GM23338 (cell line): ENCODE measurements around the gene CLDN1. TPM values are rescaled to one million over a fixed set of nuclear protein-coding genes. Genes with fewer than 3 reads are reported as not detected.

Experiments used
- ATAC-seq: fragments of 200-7000 bp; cut with Tn5 transposase; 3 replicates; pipeline ENCODE4 v1.9.1; 2020
- DNase-seq: peaks from one replicate; pipeline ENCODE4 v3.0.0-alpha.2; 2015; ENCODE audit warnings: low spot score
- H2AFZ ChIP-seq: fragments of 200-600 bp; sonication (generic); 2 replicates; pipeline ENCODE4 v1.8.0; 2016; ENCODE audit warnings: antibody characterized with exemption, mild to moderate bottlenecking, moderate library complexity
- H3F3A ChIP-seq: fragments of 200-600 bp; sonication (generic); replicated peaks from 2 replicates; pipeline ENCODE4 v1.8.0; 2017; ENCODE audit warnings: antibody characterized with exemption, mixed run types, low read depth
- H3K27ac ChIP-seq: fragments of 200-600 bp; sonication (generic); 2 replicates; pipeline ENCODE4 v1.6.1; 2016; ENCODE audit warnings: low read depth
- H3K27me3 ChIP-seq: fragments of 200-600 bp; sonication (generic); 2 replicates; pipeline ENCODE4 v1.8.0; 2016; ENCODE audit warnings: mild to moderate bottlenecking, mixed run types, moderate library complexity; ENCODE audit not compliant: insufficient read depth
- H3K36me3 ChIP-seq: fragments of 200-600 bp; sonication (generic); 2 replicates; pipeline ENCODE4 v1.8.0; 2016; ENCODE audit warnings: mild to moderate bottlenecking; ENCODE audit not compliant: insufficient read depth
- H3K4me1 ChIP-seq: fragments of 200-600 bp; sonication (generic); 2 replicates; pipeline ENCODE4 v1.8.0; 2016; ENCODE audit warnings: mild to moderate bottlenecking, moderate library complexity; ENCODE audit not compliant: insufficient read depth
- H3K4me2 ChIP-seq: fragments of 200-600 bp; sonication (generic); 2 replicates; pipeline ENCODE4 v1.7.1; 2017; ENCODE audit warnings: mixed run types
- H3K4me3 ChIP-seq: fragments of 200-600 bp; sonication (generic); 2 replicates; pipeline ENCODE4 v1.6.1; 2016; ENCODE audit warnings: mixed run types
- H3K79me2 ChIP-seq: fragments of 200-600 bp; sonication (generic); replicated peaks from 2 replicates; pipeline ENCODE4 v1.8.0; 2017; ENCODE audit warnings: mild to moderate bottlenecking; ENCODE audit not compliant: insufficient read depth
- H3K9me2 ChIP-seq: fragments of 200-600 bp; sonication (generic); 2 replicates; pipeline ENCODE4 v1.8.0; 2017; ENCODE audit not compliant: insufficient read depth
- H4K20me1 ChIP-seq: fragments of 200-600 bp; sonication (generic); replicated peaks from 2 replicates; pipeline ENCODE4 v1.8.0; 2017; ENCODE audit warnings: mild to moderate bottlenecking; ENCODE audit not compliant: insufficient read depth
- H3K27ac Mint-ChIP-seq: 2 replicates; pipeline ENCODE4 v1.8.0; 2020; ENCODE audit warnings: inconsistent platforms, mild to moderate bottlenecking, moderate library complexity, mixed read lengths
- H3K27me3 Mint-ChIP-seq: 3 replicates; pipeline ENCODE4 v1.8.0; 2022; ENCODE audit warnings: low read depth, mild to moderate bottlenecking, moderate library complexity, mixed read lengths, inconsistent platforms; ENCODE audit not compliant: insufficient read depth, poor library complexity
- H3K36me3 Mint-ChIP-seq: 3 replicates; pipeline ENCODE4 v1.8.0; 2021; ENCODE audit warnings: low read depth, mild to moderate bottlenecking, inconsistent platforms, moderate library complexity, mixed read lengths
- H3K4me1 Mint-ChIP-seq: 3 replicates; pipeline ENCODE4 v1.8.0; 2020; ENCODE audit warnings: mild to moderate bottlenecking, inconsistent platforms, mixed read lengths
- H3K4me3 Mint-ChIP-seq: 3 replicates; pipeline ENCODE4 v1.8.0; 2021; ENCODE audit warnings: moderate library complexity, mild to moderate bottlenecking, inconsistent platforms, mixed read lengths
- H3K9me3 Mint-ChIP-seq: 3 replicates; pipeline ENCODE4 v1.8.0; 2020; ENCODE audit warnings: moderate library complexity, mild to moderate bottlenecking, inconsistent platforms, mixed read lengths
- CREB1 ChIP-seq: fragments of 250-450 bp; sonication (Bioruptor Pico); IDR thresholded peaks from 2 replicates; pipeline ENCODE4 v1.5.0; 2020; ENCODE audit warnings: low read depth, mild to moderate bottlenecking, moderate library complexity
- ETS1 ChIP-seq: IDR thresholded peaks from 2 replicates; pipeline ENCODE4 v1.6.1; 2016; ENCODE audit warnings: antibody characterized with exemption
- EZH2 ChIP-seq: fragments of 200-600 bp; sonication (generic); IDR thresholded peaks from one replicate; pipeline ENCODE4 v1.8.0; 2017; ENCODE audit warnings: antibody characterized with exemption, mild to moderate bottlenecking, low read depth; ENCODE audit not compliant: unreplicated experiment
- EZH2phosphoT487 ChIP-seq: fragments of 200-600 bp; sonication (generic); IDR thresholded peaks from one replicate; pipeline ENCODE4 v1.8.1; 2018; ENCODE audit warnings: antibody characterized with exemption; ENCODE audit not compliant: unreplicated experiment
- JUNB ChIP-seq: IDR thresholded peaks from one replicate; pipeline ENCODE4 v1.6.1; 2016; ENCODE audit warnings: antibody characterized with exemption; ENCODE audit not compliant: unreplicated experiment
- NANOG ChIP-seq: IDR thresholded peaks from 2 replicates; pipeline ENCODE4 v1.6.1; 2016; ENCODE audit warnings: antibody characterized with exemption, borderline replicate concordance
- POLR2AphosphoS5 ChIP-seq: IDR thresholded peaks from 2 replicates; pipeline ENCODE4 v1.6.1; 2016; ENCODE audit warnings: antibody characterized with exemption, low read depth
- STAT1 ChIP-seq: IDR thresholded peaks from one replicate; pipeline ENCODE4 v1.6.1; 2016; ENCODE audit warnings: antibody characterized with exemption; ENCODE audit not compliant: unreplicated experiment
- polyA plus RNA-seq: library from polyadenylated mRNA; unstranded; fragments of >200 nt; fragmentation: Nextera tagmentation; extraction: Ambion mirVana; gene quantifications from 2 replicates; pipeline ENCODE4 v1.2.1, GENCODE V29; 2016
- total RNA-seq: library from RNA; depleted of rRNA; stranded (reverse); fragments of >200 nt; shearing (Covaris generic); gene quantifications from 2 replicates; pipeline ENCODE4 v1.2.3, GENCODE V29; 2014
- TF ChIP-seq, protein P1 (sequence below), 2 experiments: fragments of 200-600 bp in 1 of 2; sonication (generic) in 1 of 2; conservative IDR thresholded peaks; 2 replicates each; pipeline versions ENCODE4 v1.5.1 to v1.6.1; 2016 to 2017; ENCODE audit warnings: antibody characterized with exemption in 2 of 2, low read depth in 2 of 2, mild to moderate bottlenecking in 2 of 2, moderate library complexity in 1 of 2
- TF ChIP-seq, protein P2 (sequence below): IDR thresholded peaks from one replicate; pipeline ENCODE4 v1.6.1; 2018; ENCODE audit warnings: antibody characterized with exemption; ENCODE audit not compliant: unreplicated experiment

Gene CLDN1
- total and polyA plus RNA-seq, 2 experiments from 2014 or later = 2.5 to 4.6 TPM

- TF ChIP-seq JUNB (no peak), ETS1 (no peak), NANOG (no peak), STAT1 (no peak)
- TF ChIP-seq, protein P1, sequence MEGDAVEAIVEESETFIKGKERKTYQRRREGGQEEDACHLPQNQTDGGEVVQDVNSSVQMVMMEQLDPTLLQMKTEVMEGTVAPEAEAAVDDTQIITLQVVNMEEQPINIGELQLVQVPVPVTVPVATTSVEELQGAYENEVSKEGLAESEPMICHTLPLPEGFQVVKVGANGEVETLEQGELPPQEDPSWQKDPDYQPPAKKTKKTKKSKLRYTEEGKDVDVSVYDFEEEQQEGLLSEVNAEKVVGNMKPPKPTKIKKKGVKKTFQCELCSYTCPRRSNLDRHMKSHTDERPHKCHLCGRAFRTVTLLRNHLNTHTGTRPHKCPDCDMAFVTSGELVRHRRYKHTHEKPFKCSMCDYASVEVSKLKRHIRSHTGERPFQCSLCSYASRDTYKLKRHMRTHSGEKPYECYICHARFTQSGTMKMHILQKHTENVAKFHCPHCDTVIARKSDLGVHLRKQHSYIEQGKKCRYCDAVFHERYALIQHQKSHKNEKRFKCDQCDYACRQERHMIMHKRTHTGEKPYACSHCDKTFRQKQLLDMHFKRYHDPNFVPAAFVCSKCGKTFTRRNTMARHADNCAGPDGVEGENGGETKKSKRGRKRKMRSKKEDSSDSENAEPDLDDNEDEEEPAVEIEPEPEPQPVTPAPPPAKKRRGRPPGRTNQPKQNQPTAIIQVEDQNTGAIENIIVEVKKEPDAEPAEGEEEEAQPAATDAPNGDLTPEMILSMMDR (conservative IDR thresholded peaks at IDR 0.05; ENCODE audit: low read depth in 2 of 2) = no peak
Observed at GRCh38 chr3:190340071-190340470, 17.8 kb upstream of the CLDN1 start (continued).

- Mint-ChIP-seq H3K27me3 (peaks cover 1% of the 10 kb centered on the region), H3K9me3 (peaks cover 10% of the 10 kb centered on the region; the same call in 1 of the 3 replicates), H3K36me3 (peaks cover 3% of the 10 kb centered on the region; the same call in 1 of the 3 replicates), H3K4me3 (no peak overlapping the region), H3K27ac (no peak overlapping the region), H3K4me1 (no peaks in the 10 kb centered on the region)
- DNase-seq = peak; percentile 6
- Histone ChIP-seq H3K4me3 (no peak overlapping the region), H3K4me1 (no peaks in the 10 kb centered on the region), H3K36me3 (no peaks in the 10 kb centered on the region), H3F3A (no peaks in the 10 kb centered on the region), H3K27me3 (no peaks in the 10 kb centered on the region), H3K9me2 (0 out of 2 replicates have a peak, but pooled peaks cover 2% of the 10 kb centered on the region), H4K20me1 (no peaks in the 10 kb centered on the region), H2AFZ (no peak overlapping the region), H3K27ac (no peak overlapping the region), H3K4me2 (no peak overlapping the region), H3K79me2 (no peaks in the 10 kb centered on the region)
- no peak for ATAC-seq
- TF ChIP-seq EZH2 (no peak), POLR2AphosphoS5 (no peak), ETS1 (no peak), EZH2phosphoT487 (no peak), JUNB (no peak), CREB1 (CRISPR knock-in tag) (no peak), NANOG (no peak)
- TF ChIP-seq, protein P1 (conservative IDR thresholded peaks at IDR 0.05; ENCODE audit: low read depth in 2 of 2) = no peak; a peak in 2 of 4 replicates
- TF ChIP-seq, protein P2, sequence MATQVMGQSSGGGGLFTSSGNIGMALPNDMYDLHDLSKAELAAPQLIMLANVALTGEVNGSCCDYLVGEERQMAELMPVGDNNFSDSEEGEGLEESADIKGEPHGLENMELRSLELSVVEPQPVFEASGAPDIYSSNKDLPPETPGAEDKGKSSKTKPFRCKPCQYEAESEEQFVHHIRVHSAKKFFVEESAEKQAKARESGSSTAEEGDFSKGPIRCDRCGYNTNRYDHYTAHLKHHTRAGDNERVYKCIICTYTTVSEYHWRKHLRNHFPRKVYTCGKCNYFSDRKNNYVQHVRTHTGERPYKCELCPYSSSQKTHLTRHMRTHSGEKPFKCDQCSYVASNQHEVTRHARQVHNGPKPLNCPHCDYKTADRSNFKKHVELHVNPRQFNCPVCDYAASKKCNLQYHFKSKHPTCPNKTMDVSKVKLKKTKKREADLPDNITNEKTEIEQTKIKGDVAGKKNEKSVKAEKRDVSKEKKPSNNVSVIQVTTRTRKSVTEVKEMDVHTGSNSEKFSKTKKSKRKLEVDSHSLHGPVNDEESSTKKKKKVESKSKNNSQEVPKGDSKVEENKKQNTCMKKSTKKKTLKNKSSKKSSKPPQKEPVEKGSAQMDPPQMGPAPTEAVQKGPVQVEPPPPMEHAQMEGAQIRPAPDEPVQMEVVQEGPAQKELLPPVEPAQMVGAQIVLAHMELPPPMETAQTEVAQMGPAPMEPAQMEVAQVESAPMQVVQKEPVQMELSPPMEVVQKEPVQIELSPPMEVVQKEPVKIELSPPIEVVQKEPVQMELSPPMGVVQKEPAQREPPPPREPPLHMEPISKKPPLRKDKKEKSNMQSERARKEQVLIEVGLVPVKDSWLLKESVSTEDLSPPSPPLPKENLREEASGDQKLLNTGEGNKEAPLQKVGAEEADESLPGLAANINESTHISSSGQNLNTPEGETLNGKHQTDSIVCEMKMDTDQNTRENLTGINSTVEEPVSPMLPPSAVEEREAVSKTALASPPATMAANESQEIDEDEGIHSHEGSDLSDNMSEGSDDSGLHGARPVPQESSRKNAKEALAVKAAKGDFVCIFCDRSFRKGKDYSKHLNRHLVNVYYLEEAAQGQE = no peak
Observed at GRCh38 chr3:190339130-190339529, 16.9 kb upstream of the CLDN1 start.
